Tibial nerve (tissue), 4 donors: Measurements from ENCODE around the gene KATNAL2.

Experiments
- EP300 ChIP-seq, 2 donors: sonication (generic); formaldehyde crosslinking; IDR thresholded peaks; one replicate each; pipeline ENCODE4 v1.6.1; 2017; ENCODE audit warnings: antibody characterized with exemption in 2 of 2, mild to moderate bottlenecking in 1 of 2
- POLR2A ChIP-seq, 2 donors: fragments of 450-650 bp; IDR thresholded peaks; one replicate each; pipeline ENCODE4 v1.6.1; 2017; ENCODE audit warnings: antibody characterized with exemption in 2 of 2, mild to moderate bottlenecking in 2 of 2, moderate library complexity in 2 of 2
- TF ChIP-seq, protein P1 (sequence below), 5 experiments: fragments of 200-600 bp in 3 of 5; fragments of 450-650 bp in 2 of 5; sonication (generic) in 3 of 5; IDR thresholded peaks; one replicate each; pipeline ENCODE4 v1.5.1; 2016 to 2019; ENCODE audit warnings: antibody characterized with exemption in 5 of 5, mild to moderate bottlenecking in 3 of 5, moderate library complexity in 2 of 5

DNA sequence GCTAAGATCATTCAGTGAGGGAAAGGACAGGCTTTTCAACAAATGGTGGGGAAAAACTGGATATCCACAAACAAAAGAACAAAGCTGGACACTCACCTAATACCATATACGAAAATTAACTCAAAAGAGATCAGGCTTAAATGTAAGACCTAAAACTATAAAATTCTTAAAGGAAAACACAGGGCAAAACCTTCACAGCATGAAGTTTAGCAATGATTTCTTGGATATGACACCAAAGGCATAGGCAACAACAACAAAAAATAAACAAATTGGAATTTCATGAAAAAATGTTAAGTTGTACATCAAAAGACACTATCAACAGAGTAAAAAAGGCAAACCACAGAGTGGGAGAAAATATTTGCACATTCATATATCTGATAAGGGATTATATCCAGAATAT is 28.4 kb upstream of the KATNAL2 start:
- TF ChIP-seq POLR2A (IDR thresholded peaks at IDR 0.05), result no peak
- TF ChIP-seq, protein P1, sequence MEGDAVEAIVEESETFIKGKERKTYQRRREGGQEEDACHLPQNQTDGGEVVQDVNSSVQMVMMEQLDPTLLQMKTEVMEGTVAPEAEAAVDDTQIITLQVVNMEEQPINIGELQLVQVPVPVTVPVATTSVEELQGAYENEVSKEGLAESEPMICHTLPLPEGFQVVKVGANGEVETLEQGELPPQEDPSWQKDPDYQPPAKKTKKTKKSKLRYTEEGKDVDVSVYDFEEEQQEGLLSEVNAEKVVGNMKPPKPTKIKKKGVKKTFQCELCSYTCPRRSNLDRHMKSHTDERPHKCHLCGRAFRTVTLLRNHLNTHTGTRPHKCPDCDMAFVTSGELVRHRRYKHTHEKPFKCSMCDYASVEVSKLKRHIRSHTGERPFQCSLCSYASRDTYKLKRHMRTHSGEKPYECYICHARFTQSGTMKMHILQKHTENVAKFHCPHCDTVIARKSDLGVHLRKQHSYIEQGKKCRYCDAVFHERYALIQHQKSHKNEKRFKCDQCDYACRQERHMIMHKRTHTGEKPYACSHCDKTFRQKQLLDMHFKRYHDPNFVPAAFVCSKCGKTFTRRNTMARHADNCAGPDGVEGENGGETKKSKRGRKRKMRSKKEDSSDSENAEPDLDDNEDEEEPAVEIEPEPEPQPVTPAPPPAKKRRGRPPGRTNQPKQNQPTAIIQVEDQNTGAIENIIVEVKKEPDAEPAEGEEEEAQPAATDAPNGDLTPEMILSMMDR (IDR thresholded peaks at IDR 0.05), result no peak
- no peak for TF ChIP-seq EP300 (IDR thresholded peaks at IDR 0.05)
